Natural killer cell (primary cell): ENCODE measurements around the gene VMAC. TPM values are rescaled to one million over a fixed set of nuclear protein-coding genes. Genes with fewer than 3 reads are reported as not detected.

ENCODE experiments used
- ATAC-seq, 3 donors: fragments of 150-1000 bp in 2 of 3; fragments of 200-7000 bp in 1 of 3; cut with Tn5 transposase; 1 replicate in 1 of 3; 2 replicates in 2 of 3; pipeline ENCODE4 v1.10.0; 2021; ENCODE audit warnings: mild to moderate bottlenecking in 2 of 3, moderate library complexity in 2 of 3
- DNase-seq, 2 donors: peaks; one replicate each; pipeline versions ENCODE4 v3.0.0 to v3.0.0-alpha.2; 2013 to 2021; ENCODE audit warnings: mixed read lengths in 1 of 2
- H3K27ac ChIP-seq: one replicate; pipeline ENCODE4 v1.5.1; 2013; ENCODE audit warnings: mild to moderate bottlenecking, low read length
- H3K27me3 ChIP-seq: one replicate; pipeline ENCODE4 v1.6.1; 2013; ENCODE audit warnings: low read length; ENCODE audit not compliant: control insufficient read depth, insufficient read depth
- H3K36me3 ChIP-seq: one replicate; pipeline ENCODE4 v1.6.1; 2013; ENCODE audit warnings: low read length; ENCODE audit not compliant: control insufficient read depth, insufficient read depth
- H3K4me1 ChIP-seq: one replicate; pipeline ENCODE4 v1.6.1; 2013; ENCODE audit warnings: low read length; ENCODE audit not compliant: control insufficient read depth, insufficient read depth
- H3K4me3 ChIP-seq: one replicate; pipeline ENCODE4 v1.5.1; 2013; ENCODE audit warnings: low read length
- H3K9me3 ChIP-seq: one replicate; pipeline ENCODE4 v1.6.1; 2013; ENCODE audit warnings: low read length; ENCODE audit not compliant: control insufficient read depth, insufficient read depth
- H3K27ac Mint-ChIP-seq, 2 donors: one replicate each; pipeline ENCODE4 v1.8.0; 2022; ENCODE audit warnings: mild to moderate bottlenecking in 2 of 2, mixed read lengths in 2 of 2, moderate library complexity in 1 of 2
- H3K27me3 Mint-ChIP-seq, 2 donors: one replicate each; pipeline ENCODE4 v1.8.0; 2022; ENCODE audit warnings: low read depth in 2 of 2, mixed read lengths in 2 of 2
- H3K36me3 Mint-ChIP-seq: one replicate; pipeline ENCODE4 v1.8.0; 2022; ENCODE audit warnings: mixed read lengths
- H3K4me1 Mint-ChIP-seq, 2 donors: one replicate each; pipeline ENCODE4 v1.8.0; 2022; ENCODE audit warnings: mixed read lengths in 2 of 2
- H3K4me3 Mint-ChIP-seq: one replicate; pipeline ENCODE4 v1.8.0; 2022; ENCODE audit warnings: mild to moderate bottlenecking, moderate library complexity, mixed read lengths
- H3K9me3 Mint-ChIP-seq, 2 donors: one replicate each; pipeline ENCODE4 v1.8.0; 2022; ENCODE audit warnings: mixed read lengths in 2 of 2
- WGBS: methylation state at CpG from one replicate; pipeline ENCODE4 v1.1.7; 2013; ENCODE audit warnings: missing lambda C conversion rate; ENCODE audit not compliant: insufficient coverage; 5-methylcytosine and 5-hydroxymethylcytosine counted together
- intact Hi-C: fragments of 100-400 bp; cut with micrococcal nuclease; formaldehyde crosslinking; loops from one replicate; pipeline ENCODE4 v1.14.2; 2022
- total RNA-seq, 4 donors: library from RNA; stranded (reverse); fragments of 120-200 nt in 1 of 4; gene quantifications; one replicate each; pipeline versions ENCODE4 v1.2.3 to v1.2.4, GENCODE V29; 2013 to 2022
- TF ChIP-seq, protein P1 (sequence below): fragments of 200-600 bp; IDR thresholded peaks from one replicate; pipeline ENCODE4 v1.8.0; 2022; ENCODE audit warnings: antibody characterized with exemption

Gene VMAC
- total RNA-seq, 3 donors from 2014 or later (not counting 1 experiment from before 2014, with no cell fraction given) = 21.1 to 26.3 (median 24.2) TPM

DNA sequence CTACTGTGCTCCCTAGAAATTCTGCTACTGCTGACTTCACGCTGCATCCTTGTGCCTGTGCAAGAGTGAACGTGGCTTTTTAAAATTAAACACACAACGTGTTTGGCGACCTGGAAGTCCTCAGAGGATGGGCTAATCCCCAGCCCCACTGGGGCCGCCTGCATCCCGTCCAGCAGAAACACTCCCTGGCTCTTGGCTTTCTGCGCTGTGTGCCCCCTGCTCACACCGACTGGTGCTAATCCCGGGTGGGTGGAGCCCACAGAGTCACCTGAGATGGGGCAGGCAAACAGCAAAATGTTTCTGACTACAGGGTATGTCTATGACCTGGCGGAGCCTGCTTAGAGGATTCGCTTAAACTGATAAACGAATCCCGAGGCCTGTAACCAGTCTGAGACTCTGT, 24.5 kb downstream of the VMAC start:
- intact Hi-C loops = no loop called here
- Mint-ChIP-seq H3K27ac (no peak overlapping the region), H3K36me3 (peaks cover 13% of the 10 kb centered on the region), H3K9me3 (no peaks in the 10 kb centered on the region), H3K4me1 (no peaks in the 10 kb centered on the region), H3K27me3 (no peaks in the 10 kb centered on the region), H3K4me3 (no peak overlapping the region)
- peaks cover 88% of the 10 kb centered on the region for H3K36me3 ChIP-seq
- no peaks in the 10 kb centered on the region for H3K9me3 ChIP-seq
- H3K27ac ChIP-seq = no peak overlapping the region
- WGBS = 96% methylated on average over 13 of the region's 13 CpGs
- no peak overlapping the region for H3K4me3 ChIP-seq
- TF ChIP-seq, protein P1, sequence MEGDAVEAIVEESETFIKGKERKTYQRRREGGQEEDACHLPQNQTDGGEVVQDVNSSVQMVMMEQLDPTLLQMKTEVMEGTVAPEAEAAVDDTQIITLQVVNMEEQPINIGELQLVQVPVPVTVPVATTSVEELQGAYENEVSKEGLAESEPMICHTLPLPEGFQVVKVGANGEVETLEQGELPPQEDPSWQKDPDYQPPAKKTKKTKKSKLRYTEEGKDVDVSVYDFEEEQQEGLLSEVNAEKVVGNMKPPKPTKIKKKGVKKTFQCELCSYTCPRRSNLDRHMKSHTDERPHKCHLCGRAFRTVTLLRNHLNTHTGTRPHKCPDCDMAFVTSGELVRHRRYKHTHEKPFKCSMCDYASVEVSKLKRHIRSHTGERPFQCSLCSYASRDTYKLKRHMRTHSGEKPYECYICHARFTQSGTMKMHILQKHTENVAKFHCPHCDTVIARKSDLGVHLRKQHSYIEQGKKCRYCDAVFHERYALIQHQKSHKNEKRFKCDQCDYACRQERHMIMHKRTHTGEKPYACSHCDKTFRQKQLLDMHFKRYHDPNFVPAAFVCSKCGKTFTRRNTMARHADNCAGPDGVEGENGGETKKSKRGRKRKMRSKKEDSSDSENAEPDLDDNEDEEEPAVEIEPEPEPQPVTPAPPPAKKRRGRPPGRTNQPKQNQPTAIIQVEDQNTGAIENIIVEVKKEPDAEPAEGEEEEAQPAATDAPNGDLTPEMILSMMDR = no peak
- DNase-seq (no peak), ATAC-seq (no peak)
- no peaks in the 10 kb centered on the region for H3K27me3 ChIP-seq
- no peaks in the 10 kb centered on the region for H3K4me1 ChIP-seq

DNA sequence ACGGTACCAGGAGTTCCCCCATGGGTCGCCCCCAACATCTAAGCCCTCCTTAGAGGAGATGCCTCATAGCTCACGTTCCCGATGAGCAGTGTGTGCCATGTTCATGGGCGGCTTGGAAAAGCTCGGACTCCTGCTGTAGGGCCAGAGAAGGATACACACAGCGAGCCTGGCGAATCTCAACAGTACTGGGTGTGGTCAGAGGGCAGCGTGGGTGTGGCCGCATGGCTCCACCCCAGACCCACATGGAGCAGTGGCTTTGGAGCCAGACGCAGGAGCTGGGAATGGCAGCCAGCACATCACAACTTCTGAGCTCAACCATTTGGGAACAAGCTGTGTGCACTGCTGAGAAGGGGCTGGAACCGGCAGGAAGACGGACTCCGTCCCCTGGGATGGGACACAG, 25.0 kb downstream of the VMAC start:
- TF ChIP-seq, protein P1 = no peak
- intact Hi-C loops = no loop called here
- Histone ChIP-seq H3K36me3 (peaks cover 83% of the 10 kb centered on the region), H3K27ac (no peak overlapping the region), H3K4me1 (no peaks in the 10 kb centered on the region), H3K27me3 (no peaks in the 10 kb centered on the region), H3K4me3 (no peak overlapping the region), H3K9me3 (no peaks in the 10 kb centered on the region)
- Mint-ChIP-seq H3K4me3 (no peak overlapping the region), H3K9me3 (no peaks in the 10 kb centered on the region), H3K36me3 (peaks cover 13% of the 10 kb centered on the region), H3K4me1 (no peaks in the 10 kb centered on the region), H3K27me3 (no peaks in the 10 kb centered on the region), H3K27ac (no peak overlapping the region)
- no peak for DNase-seq
- ATAC-seq = no peak
- 97% methylated on average over 14 of the region's 14 CpGs for WGBS

DNA sequence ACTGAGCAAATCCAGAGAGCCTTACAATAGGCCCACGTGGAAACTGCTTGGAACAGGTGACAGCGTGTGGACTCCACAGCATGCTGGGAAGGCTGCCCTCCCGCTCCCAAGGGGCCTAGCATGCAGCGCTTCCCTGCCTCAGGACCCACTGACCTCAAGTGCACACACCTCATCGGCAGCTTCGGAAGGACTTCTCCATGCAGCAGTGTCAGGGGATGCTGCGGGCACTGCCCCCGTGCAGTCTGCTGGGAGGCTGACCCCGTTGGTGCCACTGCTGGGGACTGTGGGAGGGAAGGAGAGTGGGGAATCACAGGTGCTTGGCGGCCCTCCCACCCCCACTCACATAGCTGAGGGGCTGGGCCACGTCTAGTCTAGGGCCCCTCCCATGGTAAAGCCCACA, 26.6 kb downstream of the VMAC start:
- 95% methylated on average over 10 of the region's 11 CpGs for WGBS
- H3K4me3 Mint-ChIP-seq = no peak overlapping the region
- TF ChIP-seq, protein P1 = no peak

DNA sequence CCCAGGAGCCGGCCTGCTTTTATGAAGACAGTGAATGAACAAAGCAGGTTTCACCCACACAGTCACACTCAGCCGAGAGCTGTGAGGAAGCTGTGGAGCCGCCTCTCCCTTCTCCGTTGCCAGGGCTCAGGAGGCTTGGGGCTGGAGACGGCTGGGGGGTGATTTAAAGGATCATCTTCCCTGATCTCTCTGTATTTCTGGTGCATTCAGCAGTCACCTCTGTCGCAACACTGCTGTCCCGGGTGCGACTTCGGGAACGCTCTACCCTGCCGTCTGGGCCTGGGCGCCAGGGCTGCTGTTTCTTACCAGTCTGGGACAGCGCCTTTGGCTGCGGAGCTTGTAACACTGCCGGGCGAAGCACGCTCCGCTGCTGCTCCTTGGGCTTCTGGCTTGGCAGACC, 27.5 kb downstream of the VMAC start:
- Histone ChIP-seq H3K27me3 (no peaks in the 10 kb centered on the region), H3K27ac (no peak overlapping the region), H3K4me1 (no peaks in the 10 kb centered on the region), H3K9me3 (no peaks in the 10 kb centered on the region), H3K36me3 (peaks cover 75% of the 10 kb centered on the region), H3K4me3 (no peak overlapping the region)
- Mint-ChIP-seq H3K4me1 (peaks cover 0 to 2% of the 10 kb centered on the region in 2 donors), H3K4me3 (no peak overlapping the region), H3K27me3 (no peaks in the 10 kb centered on the region), H3K36me3 (peaks cover 13% of the 10 kb centered on the region), H3K27ac (no peak overlapping the region), H3K9me3 (no peaks in the 10 kb centered on the region)
- ATAC-seq (no peak), DNase-seq (no peak)
- WGBS = 99% methylated on average over 18 of the region's 18 CpGs
- intact Hi-C loops = no loop called here
- TF ChIP-seq, protein P1 = no peak

More for the DNA sequence above, 26.6 kb downstream of the VMAC start:
- Histone ChIP-seq H3K36me3 (peaks cover 77% of the 10 kb centered on the region), H3K9me3 (no peaks in the 10 kb centered on the region), H3K4me3 (no peak overlapping the region), H3K4me1 (no peaks in the 10 kb centered on the region), H3K27ac (no peak overlapping the region), H3K27me3 (no peaks in the 10 kb centered on the region)
- no peaks in the 10 kb centered on the region for H3K4me1 Mint-ChIP-seq
- intact Hi-C loops = no loop called here
- H3K27ac Mint-ChIP-seq = no peak overlapping the region
- H3K9me3 Mint-ChIP-seq = no peaks in the 10 kb centered on the region
- no peak for DNase-seq
- peaks cover 13% of the 10 kb centered on the region for H3K36me3 Mint-ChIP-seq
- no peaks in the 10 kb centered on the region for H3K27me3 Mint-ChIP-seq
- no peak for ATAC-seq
